GM18526 (cell line): ENCODE measurements around the gene RPRD1B.

Experiments used
- POLR2A ChIP-seq: IDR thresholded peaks from 3 replicates; pipeline ENCODE4 v1.6.1; 2011; ENCODE audit not compliant: insufficient read length; ENCODE audit errors: extremely low read depth

RPRD1B gene

DNA sequence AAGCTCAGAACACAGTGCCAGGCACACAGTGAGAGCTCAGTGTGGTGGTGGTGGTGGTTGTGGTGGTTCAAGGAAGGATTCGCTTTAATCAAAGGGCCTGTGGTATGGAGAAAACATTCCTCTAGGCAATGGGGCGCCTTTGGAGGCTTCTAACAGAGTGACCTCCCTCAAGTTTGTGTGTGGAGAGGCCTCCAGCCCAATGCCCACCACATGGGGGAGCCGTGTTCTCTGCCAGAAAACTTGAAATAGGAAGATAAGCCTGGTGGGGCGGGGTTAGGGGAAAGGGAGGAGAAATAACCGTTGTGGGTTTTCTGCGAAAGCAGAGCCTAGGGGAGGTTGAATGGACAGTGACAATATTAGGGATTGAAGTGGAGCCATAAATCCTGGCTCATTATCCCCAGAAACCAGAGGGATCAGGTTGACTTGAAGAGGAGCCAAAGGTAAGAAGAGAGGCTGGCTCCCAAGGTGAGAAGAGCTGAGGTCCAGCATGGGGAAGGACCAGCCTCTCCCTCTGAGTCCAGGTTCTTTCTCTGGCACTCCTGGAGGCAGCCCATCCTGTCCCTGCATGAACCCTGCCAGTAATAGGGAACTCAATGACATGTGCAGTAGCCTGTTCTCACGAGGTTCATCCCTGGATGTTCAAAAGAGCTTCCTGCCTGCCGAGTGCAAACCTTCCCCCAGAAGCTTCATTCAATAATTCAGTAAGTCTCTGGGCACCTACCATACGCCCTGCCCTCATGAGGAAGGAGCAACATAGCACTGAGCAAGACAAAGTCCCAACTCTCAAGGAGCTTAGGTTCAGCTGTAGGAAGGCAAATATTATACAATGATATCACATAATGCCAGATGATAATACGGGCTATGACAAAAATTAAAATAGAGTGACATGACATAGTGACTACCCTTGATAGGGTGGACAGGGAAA lies 80.1 kb downstream of the RPRD1B start:
- no peak for TF ChIP-seq POLR2A

DNA sequence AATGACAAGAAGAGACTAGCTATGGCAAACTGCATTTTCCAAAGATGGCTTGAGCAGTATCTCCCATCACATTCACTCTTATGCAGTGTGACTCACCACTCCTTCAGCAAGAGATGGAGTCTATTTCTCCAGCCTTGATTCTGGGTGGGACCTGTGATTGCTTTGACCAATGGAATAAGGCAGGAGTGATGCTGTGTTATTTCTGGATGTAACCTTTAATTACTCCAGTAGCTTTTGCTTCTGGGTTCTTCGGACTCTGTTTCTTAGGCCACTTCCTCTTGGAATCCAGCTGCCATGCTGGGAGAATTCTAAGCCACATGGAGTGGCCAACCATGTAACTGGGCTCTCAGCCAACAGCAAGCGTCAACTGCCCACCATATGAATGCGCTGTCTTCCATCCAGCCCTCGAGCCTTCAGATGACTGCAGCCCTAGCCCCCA lies 80.8 kb downstream of the RPRD1B start:
- no peak for TF ChIP-seq POLR2A

DNA sequence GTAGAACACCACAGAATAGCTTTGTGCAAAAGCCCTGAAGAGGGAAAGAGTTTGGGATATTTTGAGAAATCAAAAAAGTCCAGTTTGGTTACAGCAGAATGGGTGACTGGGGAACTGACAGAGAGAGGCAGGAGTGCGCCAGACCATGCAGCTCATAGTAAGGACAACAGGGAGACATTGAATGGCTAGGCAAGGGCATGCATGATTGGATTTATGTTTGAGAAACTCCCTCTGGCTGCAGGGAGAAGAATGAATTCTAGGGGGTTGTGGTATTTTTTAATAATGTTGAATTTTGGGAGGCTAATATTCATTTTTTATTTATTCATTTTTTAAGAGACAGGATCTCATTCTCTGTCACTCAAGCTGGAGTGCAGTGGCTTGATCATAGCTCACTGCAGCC lies 81.7 kb downstream of the RPRD1B start:
- TF ChIP-seq POLR2A, result no peak

GRCh38 chr20:38115896-38116295 lies 82.3 kb downstream of the RPRD1B start:
- no peak for TF ChIP-seq POLR2A

DNA sequence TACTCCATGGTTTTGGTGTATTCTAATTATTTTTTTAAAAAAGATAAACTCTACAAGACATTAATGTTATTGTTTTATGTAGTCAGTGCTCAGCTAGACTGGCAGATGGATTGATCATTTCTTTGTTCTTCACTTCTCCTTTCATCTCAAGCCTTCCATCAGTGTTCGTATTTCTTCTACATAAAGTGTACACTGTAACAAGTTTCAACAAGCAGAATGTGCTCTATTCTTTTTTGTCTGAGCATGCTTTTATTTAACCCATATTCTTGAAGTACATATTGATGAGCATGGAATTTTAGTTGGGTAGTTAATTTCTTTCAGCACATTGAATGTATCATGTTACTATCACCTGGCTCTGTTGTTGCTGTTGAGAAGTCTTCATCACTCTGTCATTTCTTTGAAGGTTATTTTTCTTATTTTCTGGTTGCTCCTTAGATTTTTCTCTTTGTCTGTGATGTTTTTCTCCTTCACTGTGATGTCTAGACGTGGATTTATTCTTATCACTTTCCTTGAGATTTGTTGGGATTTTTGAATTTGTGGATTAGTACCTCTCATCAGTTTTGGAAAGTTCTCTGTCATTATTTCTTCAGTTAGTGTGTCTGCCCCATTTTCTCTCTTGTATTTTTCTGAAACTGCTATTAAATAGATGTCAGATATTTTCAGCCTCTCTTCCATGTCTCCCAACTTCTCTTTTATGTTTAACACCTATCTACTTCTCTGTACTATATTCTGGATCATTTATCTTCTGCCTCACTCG lies 83.0 kb downstream of the RPRD1B start:
- no peak for TF ChIP-seq POLR2A

DNA sequence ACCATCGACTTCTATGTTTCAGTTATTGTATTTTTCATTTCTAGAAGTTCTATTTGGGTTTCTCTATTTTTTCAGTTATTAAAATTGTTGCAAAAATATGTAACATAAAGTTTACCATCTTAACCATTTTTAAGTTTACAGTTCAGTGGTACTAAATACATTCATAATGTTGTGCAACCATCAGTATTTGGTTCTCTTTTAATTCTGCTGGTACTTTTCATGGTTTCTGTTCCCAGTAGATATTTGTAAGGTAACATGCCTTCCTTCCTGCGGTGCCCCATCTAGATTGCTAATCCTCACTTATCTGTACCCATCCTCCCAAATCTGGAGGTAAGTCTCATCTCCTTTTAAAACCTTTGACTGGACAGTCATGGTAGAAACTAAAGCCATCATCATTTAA lies 83.7 kb downstream of the RPRD1B start:
- TF ChIP-seq POLR2A, result no peak

DNA sequence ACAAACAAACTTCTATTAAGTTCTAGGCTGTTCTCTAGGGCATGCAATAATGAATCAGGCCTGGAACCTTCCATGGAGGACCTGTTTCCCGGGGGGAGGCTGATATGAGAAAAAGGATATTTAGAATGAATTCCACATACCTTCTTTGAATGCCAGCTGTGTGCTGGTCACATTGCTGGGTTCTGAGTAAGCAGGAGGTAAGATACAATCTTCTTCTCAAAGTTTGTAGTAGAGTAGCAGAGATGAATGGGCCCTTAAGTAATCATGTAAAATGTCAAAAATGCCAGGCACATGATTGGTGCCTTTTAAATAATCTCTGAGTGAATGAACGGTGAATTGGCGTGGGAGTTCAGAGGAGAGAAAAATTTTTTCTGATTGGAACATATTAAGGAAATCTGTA lies 84.1 kb downstream of the RPRD1B start:
- TF ChIP-seq POLR2A, result no peak

- TF ChIP-seq POLR2A, result no peak
Observed at GRCh38 chr20:38119446-38119845, 85.9 kb downstream of the RPRD1B start.

DNA sequence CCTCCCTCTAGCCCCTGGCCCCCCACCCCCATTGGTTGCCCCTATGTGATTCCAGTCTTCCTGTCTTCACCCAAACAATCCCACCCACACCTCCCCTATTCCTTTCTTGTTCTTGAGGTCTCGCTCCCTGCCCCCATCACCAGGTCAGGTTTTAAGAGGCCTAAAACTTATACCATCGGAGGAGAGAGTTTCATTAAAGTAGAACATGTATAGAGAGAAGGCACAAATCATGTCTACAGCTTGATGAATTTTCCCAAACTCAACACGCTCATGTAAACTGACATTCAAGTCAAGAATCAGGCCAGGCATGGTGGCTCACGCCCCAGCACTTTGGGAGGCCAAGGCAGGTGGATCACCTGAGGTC lies 87.1 kb downstream of the RPRD1B start:
- no peak for TF ChIP-seq POLR2A

DNA sequence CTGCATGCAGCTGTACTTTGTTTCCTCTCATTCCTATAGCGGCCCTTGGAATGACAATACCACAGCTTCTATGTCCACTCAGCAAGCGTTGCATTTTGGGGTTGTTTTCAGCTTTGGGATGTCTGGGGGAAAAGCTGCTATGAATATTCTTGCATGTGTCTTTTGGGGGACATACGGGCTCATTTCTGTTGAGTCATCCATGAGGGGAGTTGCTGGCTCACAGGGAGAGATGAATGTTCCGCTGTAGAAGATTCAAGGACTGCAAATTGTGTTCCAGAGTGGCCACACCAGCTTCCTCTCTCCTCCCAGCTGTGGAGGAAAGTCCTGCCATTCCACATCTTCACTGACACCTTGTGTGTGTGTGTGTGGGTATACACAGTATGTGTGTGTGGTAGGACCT lies 88.2 kb downstream of the RPRD1B start:
- TF ChIP-seq POLR2A, result no peak

DNA sequence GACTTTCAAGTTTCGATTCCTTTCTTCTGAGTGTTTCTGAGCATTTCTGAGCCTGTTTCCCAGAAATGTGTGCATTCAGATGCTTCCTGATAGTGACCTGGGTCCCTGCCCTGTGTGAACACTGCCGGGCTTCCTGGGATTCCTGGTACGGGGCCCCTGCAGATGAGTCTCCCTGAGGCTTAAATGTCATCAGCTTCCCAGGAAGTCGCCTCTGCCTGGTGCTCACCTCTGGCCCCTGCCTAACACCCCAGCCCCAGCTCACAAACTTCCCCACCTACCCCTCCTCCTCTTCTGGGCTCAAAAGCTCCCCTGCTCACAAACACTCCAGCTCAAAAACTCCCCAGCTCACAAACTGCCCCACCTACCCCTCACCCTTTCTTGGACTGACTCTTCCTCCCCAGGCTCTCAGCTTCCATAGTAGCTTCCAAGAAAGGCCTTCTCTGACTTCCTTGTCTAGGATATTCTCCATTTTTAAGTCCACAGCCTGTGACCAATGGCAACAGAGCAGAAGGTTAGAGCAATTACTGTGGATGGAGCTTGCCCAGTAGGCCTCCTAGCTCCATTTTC lies 89.6 kb downstream of the RPRD1B start:
- TF ChIP-seq POLR2A, result no peak

DNA sequence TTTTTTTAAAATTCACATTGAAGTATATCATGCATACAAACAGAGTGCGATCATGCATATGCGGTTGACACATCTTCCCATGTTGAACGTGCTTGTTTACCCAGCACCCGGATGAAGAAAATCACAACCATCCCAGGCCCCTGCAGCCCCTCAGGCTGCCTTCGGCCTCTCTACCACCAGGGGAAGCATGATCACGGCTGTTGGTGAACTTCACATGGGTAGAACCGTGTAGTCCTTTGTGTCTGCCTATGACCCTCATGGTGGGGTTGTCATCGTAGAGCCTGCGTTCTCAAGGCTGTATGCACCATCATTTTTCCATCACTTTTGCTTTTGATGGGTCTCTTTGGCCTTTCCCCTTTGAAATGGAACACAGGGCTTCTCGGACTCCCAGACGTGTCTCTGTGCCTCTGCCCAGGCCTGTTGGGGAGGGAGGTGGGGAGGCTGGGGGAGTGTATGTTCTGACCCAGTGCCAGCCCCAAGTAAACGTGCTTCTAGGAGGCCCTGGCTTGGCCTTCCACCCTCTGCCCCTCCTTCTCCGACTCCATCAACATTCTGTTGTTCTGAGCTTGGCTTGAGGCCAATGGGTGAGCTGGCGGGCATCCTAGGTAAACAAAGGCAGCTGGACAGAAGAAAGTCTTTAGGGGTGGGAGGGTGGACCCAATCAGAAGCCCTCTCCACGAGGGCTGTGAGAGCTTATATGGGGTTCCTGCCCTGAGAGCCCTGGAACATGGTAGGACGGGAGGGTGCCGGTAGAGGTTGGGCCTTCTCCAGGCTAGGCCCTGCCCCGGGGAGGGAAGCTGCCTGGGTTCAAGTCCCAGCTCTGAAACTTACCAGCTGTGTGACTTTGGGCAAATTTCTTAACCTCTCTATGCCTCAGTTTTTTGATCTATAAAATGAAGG lies 91.9 kb downstream of the RPRD1B start:
- no peak for TF ChIP-seq POLR2A

GRCh38 chr20:38126146-38126921 lies 92.8 kb downstream of the RPRD1B start:
- no peak for TF ChIP-seq POLR2A

- TF ChIP-seq POLR2A, result no peak
Observed at GRCh38 chr20:38126932-38127621, 93.5 kb downstream of the RPRD1B start.
